SK-N-MC (cell line): Measurements from ENCODE around the gene KLRK1.

ENCODE experiments used
- EZH2 ChIP-seq: fragments of 200-600 bp; sonication (generic); IDR thresholded peaks from one replicate; pipeline ENCODE4 v1.6.1; 2017; ENCODE audit warnings: antibody characterized with exemption
- POLR2AphosphoS5 ChIP-seq: IDR thresholded peaks from 2 replicates; pipeline ENCODE4 v1.6.1; 2012; ENCODE audit warnings: mild to moderate bottlenecking, low read depth, low read length, borderline replicate concordance

GRCh38 chr12:10381928-10382628 is 7.8 kb downstream of the KLRK1 start:
- TF ChIP-seq POLR2AphosphoS5 (no peak), EZH2 (no peak)
